ENCODE measurements around the gene DPP6. TPM values are rescaled to one million over a fixed set of nuclear protein-coding genes. Genes with fewer than 3 reads are reported as not detected.
A peak's percentile ranks its signal among the peaks of the same experiment; 100 is the strongest.

The DPP6 gene
- total and polyA plus RNA-seq, 9 of the 15 experiments (the other 6 are each of a cell fraction or from before 2014, with no cell fraction given) = not detected

DNA sequence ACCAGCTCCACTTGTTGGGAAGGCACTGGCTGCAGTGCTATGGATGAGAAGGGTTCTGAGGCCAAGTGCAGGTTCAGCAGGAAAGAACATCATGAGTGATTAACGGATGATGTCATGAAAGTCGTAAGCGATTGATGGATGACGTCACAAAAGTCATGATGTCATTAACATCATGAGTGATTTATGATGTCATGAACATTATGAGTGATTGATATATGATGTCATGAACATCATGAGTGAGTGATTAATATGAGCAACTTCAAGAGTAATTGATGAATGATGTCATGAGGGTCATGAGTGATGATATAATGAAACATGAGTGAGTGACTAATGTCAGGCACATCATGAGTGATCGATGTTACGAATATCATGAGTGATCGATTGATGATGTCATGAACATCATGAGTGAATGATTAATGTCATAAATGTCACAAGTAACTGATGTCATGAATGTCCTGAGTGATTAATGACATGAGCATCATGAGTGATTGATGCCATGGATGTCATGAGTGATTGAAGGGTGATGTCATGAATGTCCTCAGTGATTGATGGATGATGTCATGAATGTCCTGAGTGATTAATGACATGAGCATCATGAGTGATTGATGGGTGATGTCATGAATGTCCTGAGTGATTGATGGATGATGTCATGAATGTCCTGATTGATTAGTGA is 765.2 kb downstream of the DPP6 start (continued):
- TF ChIP-seq HIVEP1 (CRISPR knock-in tag; IDR thresholded peaks at IDR 0.05) (no peak), HNRNPUL1 (IDR thresholded peaks at IDR 0.05; ENCODE audit: low read length) (no peak), ZNF76 (CRISPR knock-in tag; IDR thresholded peaks at IDR 0.05; ENCODE audit: borderline replicate concordance) (no peak), SAP30 (IDR thresholded peaks at IDR 0.05; ENCODE audit: borderline replicate concordance, insufficient read depth, low read depth, low read length, poor library complexity, severe bottlenecking) (no peak), KDM5B (IDR thresholded peaks at IDR 0.05; ENCODE audit: insufficient replicate concordance, low read depth, low read length) (no peak), ATF6 (CRISPR knock-in tag; IDR thresholded peaks at IDR 0.05) (no peak), CHD4 (IDR thresholded peaks at IDR 0.05; ENCODE audit: insufficient read depth, insufficient replicate concordance, low read depth, low read length, poor library complexity, severe bottlenecking) (no peak), CCNT2 (IDR thresholded peaks at IDR 0.05; ENCODE audit: borderline replicate concordance, extremely low read depth, insufficient read length, low read depth, low read length) (no peak), KHSRP (IDR thresholded peaks at IDR 0.05) (peak; percentile 83), NFATC3 (IDR thresholded peaks at IDR 0.05) (no peak), SREBF1 (IDR thresholded peaks at IDR 0.05; ENCODE audit: borderline replicate concordance, low read depth, low read length) (no peak), ZNF408 (CRISPR knock-in tag; IDR thresholded peaks at IDR 0.05; ENCODE audit: low read depth) (no peak), ZBTB1 (CRISPR knock-in tag; IDR thresholded peaks at IDR 0.05; ENCODE audit: borderline replicate concordance, low read depth) (no peak), PHTF2 (CRISPR knock-in tag; IDR thresholded peaks at IDR 0.05) (no peak), SMC3 (conservative IDR thresholded peaks at IDR 0.05; ENCODE audit: insufficient read depth, low read depth, low read length) (no peak), POLR2AphosphoS5 (IDR thresholded peaks at IDR 0.05; ENCODE audit: control insufficient read depth, insufficient read depth, low read depth, low read length) (no peak)
- TF ChIP-seq, protein P1, sequence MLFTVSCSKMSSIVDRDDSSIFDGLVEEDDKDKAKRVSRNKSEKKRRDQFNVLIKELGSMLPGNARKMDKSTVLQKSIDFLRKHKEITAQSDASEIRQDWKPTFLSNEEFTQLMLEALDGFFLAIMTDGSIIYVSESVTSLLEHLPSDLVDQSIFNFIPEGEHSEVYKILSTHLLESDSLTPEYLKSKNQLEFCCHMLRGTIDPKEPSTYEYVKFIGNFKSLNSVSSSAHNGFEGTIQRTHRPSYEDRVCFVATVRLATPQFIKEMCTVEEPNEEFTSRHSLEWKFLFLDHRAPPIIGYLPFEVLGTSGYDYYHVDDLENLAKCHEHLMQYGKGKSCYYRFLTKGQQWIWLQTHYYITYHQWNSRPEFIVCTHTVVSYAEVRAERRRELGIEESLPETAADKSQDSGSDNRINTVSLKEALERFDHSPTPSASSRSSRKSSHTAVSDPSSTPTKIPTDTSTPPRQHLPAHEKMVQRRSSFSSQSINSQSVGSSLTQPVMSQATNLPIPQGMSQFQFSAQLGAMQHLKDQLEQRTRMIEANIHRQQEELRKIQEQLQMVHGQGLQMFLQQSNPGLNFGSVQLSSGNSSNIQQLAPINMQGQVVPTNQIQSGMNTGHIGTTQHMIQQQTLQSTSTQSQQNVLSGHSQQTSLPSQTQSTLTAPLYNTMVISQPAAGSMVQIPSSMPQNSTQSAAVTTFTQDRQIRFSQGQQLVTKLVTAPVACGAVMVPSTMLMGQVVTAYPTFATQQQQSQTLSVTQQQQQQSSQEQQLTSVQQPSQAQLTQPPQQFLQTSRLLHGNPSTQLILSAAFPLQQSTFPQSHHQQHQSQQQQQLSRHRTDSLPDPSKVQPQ (CRISPR knock-in tag; IDR thresholded peaks at IDR 0.05; ENCODE audit: borderline replicate concordance) = no peak
- TF ChIP-seq, protein P2, sequence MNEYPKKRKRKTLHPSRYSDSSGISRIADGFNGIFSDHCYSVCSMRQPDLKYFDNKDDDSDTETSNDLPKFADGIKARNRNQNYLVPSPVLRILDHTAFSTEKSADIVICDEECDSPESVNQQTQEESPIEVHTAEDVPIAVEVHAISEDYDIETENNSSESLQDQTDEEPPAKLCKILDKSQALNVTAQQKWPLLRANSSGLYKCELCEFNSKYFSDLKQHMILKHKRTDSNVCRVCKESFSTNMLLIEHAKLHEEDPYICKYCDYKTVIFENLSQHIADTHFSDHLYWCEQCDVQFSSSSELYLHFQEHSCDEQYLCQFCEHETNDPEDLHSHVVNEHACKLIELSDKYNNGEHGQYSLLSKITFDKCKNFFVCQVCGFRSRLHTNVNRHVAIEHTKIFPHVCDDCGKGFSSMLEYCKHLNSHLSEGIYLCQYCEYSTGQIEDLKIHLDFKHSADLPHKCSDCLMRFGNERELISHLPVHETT (CRISPR knock-in tag; conservative IDR thresholded peaks at IDR 0.05 in 1 of 2, IDR thresholded peaks at IDR 0.05 in 1 of 2) = no peak
- TF ChIP-seq, protein P3, sequence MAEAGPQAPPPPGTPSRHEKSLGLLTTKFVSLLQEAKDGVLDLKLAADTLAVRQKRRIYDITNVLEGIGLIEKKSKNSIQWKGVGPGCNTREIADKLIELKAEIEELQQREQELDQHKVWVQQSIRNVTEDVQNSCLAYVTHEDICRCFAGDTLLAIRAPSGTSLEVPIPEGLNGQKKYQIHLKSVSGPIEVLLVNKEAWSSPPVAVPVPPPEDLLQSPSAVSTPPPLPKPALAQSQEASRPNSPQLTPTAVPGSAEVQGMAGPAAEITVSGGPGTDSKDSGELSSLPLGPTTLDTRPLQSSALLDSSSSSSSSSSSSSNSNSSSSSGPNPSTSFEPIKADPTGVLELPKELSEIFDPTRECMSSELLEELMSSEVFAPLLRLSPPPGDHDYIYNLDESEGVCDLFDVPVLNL (CRISPR knock-in tag; IDR thresholded peaks at IDR 0.05; ENCODE audit: low read depth) = no peak
